Stomach (tissue), 4 donors: ENCODE measurements around the gene EEF2K.

Source experiments
- CTCF ChIP-seq, 7 experiments: fragments of 450-650 bp in 4 of 7; fragments of 200-600 bp in 3 of 7; sonication (generic) in 3 of 7; IDR thresholded peaks; one replicate each; pipeline ENCODE4 v1.5.1; 2016 to 2019; ENCODE audit warnings: antibody characterized with exemption in 7 of 7, control low read depth in 2 of 7, mild to moderate bottlenecking in 1 of 7
- EP300 ChIP-seq: sonication (generic); formaldehyde crosslinking; IDR thresholded peaks from one replicate; pipeline ENCODE4 v1.6.1; 2017; ENCODE audit warnings: antibody characterized with exemption
- POLR2A ChIP-seq, 4 donors: fragments of 450-650 bp; IDR thresholded peaks; one replicate each; pipeline ENCODE4 v1.6.1; 2016; ENCODE audit warnings: antibody characterized with exemption in 4 of 4, control low read depth in 2 of 4, mild to moderate bottlenecking in 1 of 4, moderate library complexity in 1 of 4
- POLR2AphosphoS5 ChIP-seq, 3 donors: sonication (generic); formaldehyde crosslinking; IDR thresholded peaks; one replicate each; pipeline ENCODE4 v1.6.1; 2016; ENCODE audit warnings: antibody characterized with exemption in 3 of 3

GRCh38 chr16:22297871-22298733 lies 92.0 kb downstream of the EEF2K start:
- TF ChIP-seq CTCF (IDR thresholded peaks at IDR 0.05) = no peak
- TF ChIP-seq EP300 = no peak
- peak; percentile 27 to 89 (median 33) for TF ChIP-seq POLR2AphosphoS5 (IDR thresholded peaks at IDR 0.05)
- TF ChIP-seq POLR2A (IDR thresholded peaks at IDR 0.05) = no peak
